Suppressor macrophage (primary cell): ENCODE data around the gene ARMS2.

Experiments
- DNase-seq, 4 experiments: peaks; one replicate each; pipeline ENCODE4 v3.0.0-alpha.2; 2020 to 2022

ARMS2 gene

DNA sequence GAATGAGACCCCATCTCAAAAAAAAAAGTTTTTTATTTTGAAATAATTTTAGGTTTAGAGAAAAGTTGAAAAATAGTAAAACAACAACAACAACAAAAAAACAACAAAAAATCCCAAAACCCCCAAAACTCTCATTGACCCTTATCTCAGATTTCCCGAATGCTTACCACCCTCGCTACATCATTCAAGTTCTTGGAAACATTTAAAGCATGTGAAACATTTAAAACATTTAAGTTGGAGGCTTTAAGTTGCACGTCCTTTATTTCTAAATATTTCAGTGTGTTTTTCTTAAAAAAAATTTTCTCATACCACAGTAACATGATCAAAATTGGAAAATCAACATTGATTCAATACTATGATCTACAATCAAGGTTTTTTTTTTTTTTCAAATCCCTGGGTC lies 382 bp upstream of the ARMS2 start:
- DNase-seq, result no peak

DNA sequence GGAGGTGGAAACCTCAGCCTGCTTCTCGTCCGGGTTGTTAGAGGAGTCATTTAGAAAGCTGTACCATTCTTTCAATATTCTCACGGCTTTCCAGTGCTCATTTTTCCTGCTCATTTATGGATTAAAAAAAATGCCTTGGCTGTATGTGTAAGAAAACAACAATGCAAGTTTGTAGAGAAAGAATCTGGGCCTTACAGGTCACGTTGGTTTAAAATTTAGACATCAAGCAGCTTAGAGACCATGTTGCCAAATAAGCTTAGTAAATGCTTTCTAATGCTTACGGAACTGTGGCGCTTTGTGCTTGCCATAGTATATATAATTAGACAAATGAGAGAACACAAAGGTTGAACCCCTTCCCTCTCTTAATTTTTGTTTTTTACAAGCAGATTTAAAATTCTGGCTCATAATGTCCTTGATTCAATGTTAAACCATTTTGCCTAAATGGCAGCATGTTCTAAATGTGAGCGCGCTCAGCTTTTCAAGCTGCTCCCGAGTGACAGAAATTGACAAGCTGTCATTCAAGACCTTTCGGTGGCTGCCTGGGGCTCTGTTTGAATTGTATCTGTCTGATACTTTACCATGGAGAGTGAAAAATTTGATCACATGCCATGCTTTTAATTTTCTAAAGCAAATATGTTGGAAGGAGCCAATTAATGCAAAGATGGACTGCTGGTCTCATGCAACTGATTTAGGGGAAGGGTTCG lies 1.1 kb downstream of the ARMS2 start:
- no peak for DNase-seq

DNA sequence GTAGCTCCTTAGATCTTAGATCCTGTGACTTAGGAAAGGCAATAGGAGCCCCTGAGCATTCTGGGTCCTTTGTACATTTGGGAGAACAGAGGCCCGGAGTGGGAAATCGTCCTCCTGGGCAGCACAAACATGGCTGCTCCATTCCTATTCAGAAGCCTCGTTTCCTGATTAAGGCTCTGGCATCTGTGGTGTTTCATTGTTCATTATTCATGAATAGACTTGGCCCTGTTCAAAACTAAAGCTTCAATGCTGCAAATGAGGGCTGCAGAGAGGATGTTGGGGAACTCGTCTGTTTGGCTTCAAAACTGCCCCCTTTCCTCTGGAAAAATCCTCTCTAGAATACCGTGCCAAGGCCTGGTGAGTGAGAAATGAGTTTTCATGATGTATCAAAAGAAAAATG lies 3.5 kb downstream of the ARMS2 start:
- no peak for DNase-seq

DNA sequence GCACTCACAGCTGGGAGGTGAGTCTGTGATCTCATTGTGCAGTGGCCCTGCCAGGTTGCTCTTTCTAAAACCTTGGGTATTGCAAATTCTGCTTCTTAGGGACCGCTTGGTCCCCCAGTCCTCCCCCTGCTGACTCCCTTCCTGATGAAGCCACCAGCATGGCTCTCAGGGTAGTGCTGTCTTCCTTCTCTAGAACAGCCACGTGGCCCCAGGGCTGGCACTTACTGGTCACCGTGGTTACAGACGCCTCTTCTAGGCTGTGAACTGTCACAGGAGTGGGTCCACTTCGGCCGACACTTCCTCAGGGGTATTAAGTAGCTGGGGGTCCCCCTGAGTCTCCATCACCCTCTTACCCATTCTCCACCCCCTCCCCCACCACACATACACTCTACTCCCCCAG lies 4.2 kb downstream of the ARMS2 start:
- DNase-seq, result peak in 2 of 4 experiments; percentile 24

DNA sequence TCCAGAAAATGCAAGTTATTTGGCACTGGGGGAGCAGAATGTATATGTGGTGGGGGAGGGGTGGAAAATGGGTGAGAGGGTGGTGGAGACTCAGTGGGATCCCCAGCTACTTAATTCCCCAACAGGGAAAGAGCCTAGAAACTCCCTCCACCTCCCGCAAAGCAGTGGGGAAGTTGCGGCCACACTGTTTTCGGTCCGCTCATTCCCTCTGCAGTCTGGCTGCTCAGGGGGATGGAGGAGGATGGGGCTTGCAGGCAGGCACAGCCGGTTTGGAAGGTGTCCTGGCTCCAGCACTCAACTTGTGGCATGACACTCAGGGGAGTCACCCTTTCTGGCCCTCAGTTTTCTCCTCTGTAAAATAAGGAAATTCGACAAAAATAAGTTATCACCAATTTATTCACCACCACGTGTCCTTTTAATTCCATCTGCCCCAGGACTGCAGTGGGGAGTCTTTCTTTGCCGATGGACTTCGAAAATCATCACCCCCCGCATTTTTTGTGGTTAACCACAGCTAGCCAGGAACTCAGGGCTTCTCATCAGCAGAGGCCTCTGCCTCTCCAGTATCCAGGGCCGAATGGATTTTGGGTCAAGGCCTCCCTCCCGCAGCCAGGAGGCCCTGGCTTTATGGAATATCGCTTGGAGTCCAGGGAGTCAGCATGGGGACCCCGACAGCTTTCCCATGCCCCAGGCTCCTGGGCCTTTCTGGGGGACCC lies 5.3 kb downstream of the ARMS2 start:
- peak in 3 of 4 experiments; percentile 14 to 27 (median 21) for DNase-seq

DNA sequence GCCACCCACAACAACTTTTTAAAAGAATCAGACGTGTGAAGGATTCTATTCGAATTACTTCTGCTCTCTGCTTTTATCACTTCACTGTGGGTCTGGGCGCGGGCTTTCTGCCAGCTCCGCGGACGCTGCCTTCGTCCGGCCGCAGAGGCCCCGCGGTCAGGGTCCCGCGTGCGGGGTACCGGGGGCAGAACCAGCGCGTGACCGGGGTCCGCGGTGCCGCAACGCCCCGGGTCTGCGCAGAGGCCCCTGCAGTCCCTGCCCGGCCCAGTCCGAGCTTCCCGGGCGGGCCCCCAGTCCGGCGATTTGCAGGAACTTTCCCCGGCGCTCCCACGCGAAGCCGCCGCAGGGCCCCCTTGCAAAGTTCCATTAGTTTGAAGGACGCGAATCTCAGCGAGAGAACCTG lies 6.4 kb downstream of the ARMS2 start:
- DNase-seq, result peak in 3 of 4 experiments; percentile 24 to 49 (median 27)

DNA sequence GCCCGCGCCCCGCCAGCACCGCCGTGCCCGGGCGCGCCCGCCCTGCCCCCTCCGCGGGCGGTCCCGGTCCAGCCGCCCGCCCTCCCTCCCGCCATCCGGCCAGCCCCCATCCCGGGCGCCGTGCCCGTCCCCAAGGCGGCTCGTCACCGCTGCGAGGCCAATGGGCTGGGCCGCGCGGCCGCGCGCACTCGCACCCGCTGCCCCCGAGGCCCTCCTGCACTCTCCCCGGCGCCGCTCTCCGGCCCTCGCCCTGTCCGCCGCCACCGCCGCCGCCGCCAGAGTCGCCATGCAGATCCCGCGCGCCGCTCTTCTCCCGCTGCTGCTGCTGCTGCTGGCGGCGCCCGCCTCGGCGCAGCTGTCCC lies 6.9 kb downstream of the ARMS2 start, which contains the start of gene HTRA1:
TSS of gene HTRA1 (plus strand) at position 187 of the 362 bp plus-strand sequence. CDS start at position 287, 100 bp downstream.
- peak; percentile 55 to 78 (median 68) for DNase-seq

DNA sequence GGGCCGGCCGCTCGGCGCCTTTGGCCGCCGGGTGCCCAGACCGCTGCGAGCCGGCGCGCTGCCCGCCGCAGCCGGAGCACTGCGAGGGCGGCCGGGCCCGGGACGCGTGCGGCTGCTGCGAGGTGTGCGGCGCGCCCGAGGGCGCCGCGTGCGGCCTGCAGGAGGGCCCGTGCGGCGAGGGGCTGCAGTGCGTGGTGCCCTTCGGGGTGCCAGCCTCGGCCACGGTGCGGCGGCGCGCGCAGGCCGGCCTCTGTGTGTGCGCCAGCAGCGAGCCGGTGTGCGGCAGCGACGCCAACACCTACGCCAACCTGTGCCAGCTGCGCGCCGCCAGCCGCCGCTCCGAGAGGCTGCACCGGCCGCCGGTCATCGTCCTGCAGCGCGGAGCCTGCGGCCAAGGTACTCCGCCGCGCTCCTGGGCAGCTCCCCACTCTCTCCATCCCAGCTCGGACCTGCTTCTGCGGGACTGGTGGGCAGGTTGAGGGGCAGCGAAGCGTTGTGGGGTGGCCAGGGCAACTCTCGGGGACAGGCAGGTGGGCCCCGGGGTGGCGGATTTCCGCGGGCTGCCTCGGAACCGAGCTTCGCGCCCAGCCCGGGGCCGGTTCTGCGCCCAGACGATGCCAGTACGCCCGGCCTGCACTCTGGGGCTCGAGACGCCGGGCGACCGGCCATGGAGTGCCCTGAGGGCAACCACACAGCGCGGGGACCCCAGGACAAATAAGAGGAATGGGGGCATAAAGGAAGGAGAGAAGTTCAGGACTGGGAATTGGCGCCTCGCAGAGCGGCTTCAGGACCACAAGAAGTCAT lies 7.5 kb downstream of the ARMS2 start:
- peak in 1 of 4 experiments; percentile 23 for DNase-seq

DNA sequence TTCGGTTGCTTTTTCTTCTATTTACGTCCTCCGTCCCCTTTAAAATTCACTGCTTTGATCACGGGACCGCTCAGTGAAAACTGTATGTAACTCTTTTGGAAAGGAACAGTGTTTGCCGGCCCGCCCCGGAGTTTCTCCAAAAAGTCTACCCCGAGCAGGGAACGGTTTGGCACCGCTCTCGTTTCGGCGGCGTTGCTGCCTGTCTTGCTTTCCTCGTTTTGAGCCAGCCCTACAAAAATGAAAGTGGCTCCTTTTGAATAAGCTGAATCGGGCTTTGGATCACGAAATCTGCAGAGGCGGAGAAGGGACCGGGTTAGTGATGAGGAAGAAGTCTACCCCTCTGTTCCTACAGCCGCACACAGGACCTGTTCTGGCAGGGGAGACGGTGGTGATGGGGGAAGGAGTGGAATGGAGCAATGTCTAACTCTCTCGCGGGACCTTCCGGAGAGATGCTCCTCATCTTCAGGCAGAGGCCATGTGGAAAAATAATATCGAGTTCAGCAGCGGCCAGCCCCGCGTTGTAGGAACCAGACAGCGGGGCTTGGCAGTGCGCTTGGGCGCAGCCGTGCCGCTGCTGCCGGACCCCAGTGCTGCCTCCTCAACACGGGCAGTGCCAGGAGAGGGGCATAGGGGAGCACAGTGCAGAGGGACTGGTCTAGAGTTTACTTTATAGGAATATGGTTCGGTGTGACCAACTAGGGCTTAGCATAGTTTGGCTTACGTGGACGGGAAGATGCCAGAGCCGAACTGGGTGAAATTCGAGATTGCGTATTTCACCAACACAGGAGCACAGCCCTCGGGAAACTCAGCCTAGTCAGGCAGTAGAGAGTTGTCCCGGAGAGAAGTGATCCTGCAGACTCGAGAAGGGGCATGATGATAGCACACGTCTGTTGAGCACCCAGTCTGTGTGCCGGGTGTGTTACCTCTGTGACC lies 8.3 kb downstream of the ARMS2 start:
- DNase-seq, result peak; percentile 30 to 58 (median 48)

DNA sequence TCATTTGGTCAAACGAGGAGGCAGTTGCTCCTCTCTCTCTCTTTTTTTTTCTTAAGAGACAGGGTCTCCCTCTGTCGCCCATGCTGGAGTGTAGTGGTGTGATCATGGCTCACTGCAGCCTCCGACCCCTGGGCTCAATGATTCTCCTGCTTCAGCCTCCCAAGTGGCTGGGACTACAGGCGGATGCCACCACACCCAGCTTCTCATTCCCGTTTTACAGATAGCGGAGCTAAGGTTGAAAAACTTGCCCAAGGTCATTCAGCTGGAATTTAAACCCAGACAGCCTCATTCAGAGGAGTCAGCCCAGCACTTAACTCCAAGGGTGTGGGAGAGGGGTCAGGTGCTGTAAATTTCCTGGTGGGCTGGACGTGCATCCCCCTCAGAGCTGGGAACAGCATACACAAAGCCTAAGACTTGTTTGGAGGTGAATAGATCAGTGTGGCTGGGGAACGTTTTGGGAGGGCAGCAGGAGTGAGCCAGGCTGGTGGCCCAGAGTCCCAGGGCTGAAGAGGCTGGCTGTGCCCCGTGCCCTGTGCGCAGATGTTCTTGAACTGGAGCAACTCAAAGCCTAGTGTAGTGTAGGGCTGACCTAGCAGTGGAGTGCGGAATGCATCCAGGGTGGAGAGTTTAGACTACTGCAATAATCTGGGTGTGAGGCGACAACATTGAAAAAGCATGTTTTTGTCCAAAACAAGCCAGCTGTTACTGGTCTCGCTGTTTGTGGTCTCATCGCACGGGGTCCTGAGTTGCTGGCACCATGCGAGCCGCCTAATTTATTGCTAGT lies 9.2 kb downstream of the ARMS2 start:
- DNase-seq, result no peak

DNA sequence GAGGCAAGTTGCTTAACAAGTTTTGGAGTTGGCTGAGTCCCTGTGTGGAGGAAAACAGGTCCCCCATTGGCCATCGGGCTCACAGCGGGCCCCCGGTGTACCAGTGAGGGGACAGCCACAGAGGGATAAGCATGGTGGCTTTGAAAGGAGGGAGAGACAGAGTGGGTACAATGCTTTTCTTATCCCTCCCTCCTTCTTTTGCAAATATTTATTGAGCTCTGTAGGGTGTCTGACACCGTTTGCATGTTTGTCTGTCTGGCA lies 9.7 kb downstream of the ARMS2 start:
- DNase-seq, result no peak

DNA sequence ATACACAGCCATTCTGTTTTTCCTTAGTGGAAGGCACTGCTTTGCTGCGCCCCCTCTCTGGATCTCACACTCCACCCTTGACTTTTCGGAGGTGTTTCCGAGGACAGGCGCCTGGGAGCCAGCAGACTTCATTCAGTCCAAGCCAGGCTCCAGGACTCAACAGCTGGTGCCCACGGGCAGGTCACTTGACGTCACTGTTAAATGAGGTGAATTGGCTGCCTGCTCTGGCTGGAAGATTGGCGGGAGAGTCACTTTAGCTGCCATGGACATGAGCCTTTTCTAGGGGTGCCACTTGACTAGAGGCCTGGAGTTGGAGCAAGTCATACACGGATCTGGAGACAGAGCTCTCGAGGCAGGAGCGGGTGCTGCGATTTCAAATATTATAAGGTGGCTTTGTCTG lies 10.1 kb downstream of the ARMS2 start:
- DNase-seq, result no peak

DNA sequence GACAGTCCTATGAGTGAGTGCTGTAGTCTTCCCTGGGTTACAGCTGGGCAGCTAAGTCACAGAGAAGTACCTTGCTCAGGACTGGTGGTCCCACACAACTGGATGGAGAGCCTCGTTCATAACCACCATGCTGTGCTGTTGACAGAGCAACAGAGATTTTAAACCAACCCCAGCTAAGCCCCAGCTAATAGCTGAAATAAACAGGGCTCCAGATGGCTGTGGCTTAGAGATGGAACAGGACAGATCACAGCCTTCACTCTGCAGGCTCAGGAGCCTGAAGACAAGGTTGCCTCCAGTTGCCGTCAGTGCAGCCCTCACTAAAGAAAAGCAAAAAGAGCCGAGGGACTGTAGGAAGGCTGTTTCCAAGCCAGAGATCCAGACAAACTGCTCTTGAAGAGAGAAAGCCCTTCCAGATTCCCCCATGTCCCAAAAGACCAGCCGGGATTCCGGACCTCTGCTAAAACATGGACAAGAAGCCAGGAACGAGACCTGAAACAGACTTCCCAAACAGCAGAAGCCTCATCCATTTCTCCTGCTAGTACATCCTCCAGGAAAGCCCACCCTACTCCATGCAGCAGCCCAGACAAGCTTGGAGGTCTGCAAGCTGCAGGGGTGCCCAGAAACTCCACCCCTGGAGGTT lies 11.1 kb downstream of the ARMS2 start:
- no peak for DNase-seq

DNA sequence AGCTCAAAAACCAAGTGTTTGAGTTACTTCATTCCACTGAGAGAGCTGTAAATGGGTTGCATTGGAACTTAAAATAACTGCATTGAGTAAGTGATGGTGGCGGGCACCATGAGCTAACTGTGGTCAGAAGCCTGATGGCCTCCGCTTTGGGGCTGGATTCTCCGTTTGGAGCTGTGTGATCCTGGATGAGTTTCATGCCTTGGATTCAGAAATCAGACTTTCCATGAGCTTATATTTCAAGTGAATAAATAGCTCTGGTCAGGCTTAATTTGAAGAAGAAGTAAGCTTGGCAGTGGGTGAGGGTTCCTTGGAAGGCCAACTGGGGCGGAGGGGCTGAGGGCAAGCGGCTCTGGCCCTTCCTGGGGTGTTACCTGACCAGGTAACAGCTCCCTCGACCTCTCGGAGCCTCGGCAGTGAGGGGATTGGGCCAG lies 12.5 kb downstream of the ARMS2 start:
- peak; percentile 68 to 83 (median 79) for DNase-seq

DNA sequence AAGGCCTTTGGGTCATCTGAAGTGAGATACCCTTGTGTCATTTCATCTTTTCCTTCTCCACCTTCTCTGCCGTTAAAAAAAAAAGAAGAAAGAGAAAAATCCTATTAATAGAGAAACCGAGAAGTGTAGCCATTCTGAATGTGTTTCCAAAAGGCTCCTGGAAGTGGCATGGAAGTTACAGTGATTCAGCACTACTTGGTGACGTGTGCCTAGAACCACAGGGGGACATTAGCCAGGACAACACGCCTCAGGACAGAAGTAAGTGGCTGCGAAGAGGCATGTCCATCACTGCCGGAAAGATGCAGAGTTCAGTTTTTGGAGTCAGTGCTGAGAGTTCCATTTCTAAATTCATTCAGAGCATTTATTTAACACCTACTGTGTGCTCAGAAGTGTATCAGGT lies 13.2 kb downstream of the ARMS2 start:
- DNase-seq, result peak in 1 of 4 experiments; percentile 27

DNA sequence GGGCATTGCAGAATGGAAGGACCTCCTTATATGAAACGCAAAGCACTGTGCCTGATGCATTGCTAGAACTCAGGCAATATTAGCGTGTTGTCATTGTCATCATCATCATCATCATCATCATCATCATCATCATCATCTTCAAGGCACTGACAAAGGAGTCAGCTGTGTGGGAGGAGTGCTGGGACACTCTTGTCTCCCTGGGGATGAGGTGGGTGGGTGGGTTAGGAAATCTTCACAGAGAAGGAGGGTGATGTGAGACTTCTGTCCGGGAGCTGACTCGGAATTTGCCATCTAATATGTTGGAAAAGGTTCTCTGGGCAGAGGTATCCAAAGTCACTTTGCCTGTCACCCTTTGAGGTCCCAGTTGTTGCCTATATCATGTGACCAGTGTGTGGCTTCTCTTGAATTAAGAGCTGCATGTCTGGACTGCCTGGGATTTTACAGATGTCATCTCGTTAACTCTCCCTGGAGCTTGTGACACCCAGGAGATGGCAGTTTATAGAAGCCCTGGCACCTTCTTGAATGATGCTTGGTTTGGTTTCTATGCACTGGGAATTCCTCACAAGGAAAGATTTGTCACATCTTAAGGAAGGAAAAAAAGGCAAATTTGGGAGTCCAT lies 14.0 kb downstream of the ARMS2 start:
- DNase-seq, result peak; percentile 33 to 50 (median 43)

DNA sequence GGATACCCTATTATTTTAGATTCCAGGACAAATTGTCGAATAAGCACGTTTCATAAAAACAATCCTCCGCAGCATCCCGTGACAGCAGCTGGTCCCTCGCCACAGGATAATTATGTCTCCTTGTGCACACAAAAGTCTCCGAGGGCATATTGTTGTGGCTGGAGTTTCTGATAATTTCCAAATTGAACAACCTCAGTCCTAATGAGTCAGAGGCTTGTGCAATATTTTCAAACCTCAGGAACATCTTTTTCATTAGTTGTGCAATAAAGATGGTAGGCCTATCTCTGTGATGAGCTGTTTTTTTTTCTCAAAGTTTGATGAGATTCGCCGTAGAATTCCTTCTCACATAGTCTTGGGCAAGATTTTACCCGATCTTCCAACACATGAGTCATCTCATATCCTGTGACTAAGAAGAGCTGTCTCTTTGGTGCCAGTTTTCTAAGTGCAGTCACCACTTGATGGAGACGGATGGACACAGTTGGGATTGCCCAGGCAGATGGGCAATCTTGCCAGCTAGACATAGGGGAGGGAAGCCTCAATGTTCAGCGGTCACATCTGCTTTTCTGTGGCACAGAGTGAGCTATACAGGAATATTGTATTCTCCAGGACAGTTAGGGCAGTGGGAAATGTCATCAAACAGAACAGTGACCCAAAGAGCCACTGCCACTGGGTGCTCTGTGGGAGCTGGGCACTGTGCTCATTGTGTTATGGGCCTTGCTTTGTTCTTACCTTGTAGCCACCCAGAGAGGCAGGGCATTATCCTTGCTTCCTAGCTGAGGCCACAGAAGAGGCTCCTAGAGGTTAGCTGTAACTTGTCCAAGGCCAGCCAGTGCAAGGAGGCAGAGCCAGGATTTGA lies 14.7 kb downstream of the ARMS2 start:
- peak; percentile 74 to 97 (median 85) for DNase-seq

DNA sequence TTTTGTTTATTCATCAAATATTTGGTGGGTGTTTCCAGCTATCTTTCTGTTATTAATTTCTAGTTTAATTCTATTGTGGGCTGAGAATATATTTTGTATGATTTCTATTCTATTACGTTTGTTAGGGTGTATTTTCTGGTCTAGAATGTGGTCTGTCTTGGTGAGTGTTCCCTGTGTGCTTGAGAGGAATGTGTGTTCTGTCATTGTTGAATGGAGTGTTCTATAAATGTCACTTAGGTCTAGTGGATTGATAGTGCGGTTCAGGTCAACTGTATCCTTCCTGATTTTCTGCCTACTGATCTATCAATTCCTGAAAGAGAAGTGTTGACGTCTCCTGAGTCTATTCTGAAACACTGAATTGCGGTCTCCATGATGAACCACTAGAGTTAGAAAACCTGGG lies 15.4 kb downstream of the ARMS2 start:
- DNase-seq, result no peak

DNA sequence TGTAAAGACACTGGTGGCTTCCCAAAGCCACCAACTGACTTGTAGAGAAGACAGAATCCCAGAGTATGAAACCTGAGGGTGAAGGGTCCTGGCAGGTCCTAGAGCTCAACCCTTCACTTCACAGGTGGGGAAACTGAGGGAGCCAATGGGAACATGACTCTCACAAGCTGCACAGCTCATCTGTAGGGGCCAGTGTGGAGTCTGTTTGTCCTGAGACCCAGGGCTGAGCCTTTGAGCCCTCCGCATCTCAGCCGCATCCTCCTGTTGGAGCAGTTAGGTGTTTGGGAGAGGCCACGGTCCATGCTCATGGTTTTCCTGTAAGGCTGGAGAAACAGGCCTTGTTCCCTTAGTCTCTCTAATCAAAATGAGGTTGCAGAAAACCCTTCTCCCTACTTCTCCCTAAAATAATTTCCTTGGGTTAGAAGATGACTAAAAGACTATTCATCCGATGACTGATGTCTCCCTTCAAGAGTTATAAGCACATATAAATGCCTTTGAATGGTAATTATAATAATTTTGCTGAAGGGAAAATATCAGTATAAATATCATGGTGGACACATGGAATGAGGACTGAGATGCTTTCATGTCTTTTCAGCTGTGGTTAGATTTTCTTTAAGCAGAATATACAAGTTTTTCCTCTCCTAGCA lies 17.2 kb downstream of the ARMS2 start:
- no peak for DNase-seq
